Ovary (tissue), 9 donors: Measurements from ENCODE around the gene NAALADL2. TPM values are rescaled to one million over a fixed set of nuclear protein-coding genes. Genes with fewer than 3 reads are reported as not detected.

Source experiments
- DNase-seq, 5 donors: peaks; one replicate each; pipeline ENCODE4 v3.0.0-alpha.2; 2019 to 2020
- H3K27ac ChIP-seq, 2 donors: fragments of 200-600 bp; one replicate each; pipeline versions ENCODE4 v1.5.1 to v1.8.0; 2019 to 2022
- H3K27me3 ChIP-seq: fragments of 200-600 bp; one replicate; pipeline ENCODE4 v1.8.0; 2022
- H3K36me3 ChIP-seq: fragments of 200-600 bp; sonication (generic); one replicate; pipeline ENCODE4 v1.5.1; 2019
- H3K4me1 ChIP-seq: one replicate; pipeline ENCODE4 v1.8.1; 2013; ENCODE audit warnings: mild to moderate bottlenecking, moderate library complexity; ENCODE audit not compliant: insufficient read depth
- H3K4me3 ChIP-seq: fragments of 200-600 bp; sonication (generic); one replicate; pipeline ENCODE4 v1.5.1; 2017
- H3K9me3 ChIP-seq, 2 donors: fragments of 200-600 bp in 1 of 2; sonication (generic) in 1 of 2; one replicate each; pipeline versions ENCODE4 v1.5.1 to v1.8.1; 2013 to 2019; ENCODE audit warnings: mild to moderate bottlenecking in 1 of 2, moderate library complexity in 1 of 2
- EP300 ChIP-seq: sonication (generic); formaldehyde crosslinking; IDR thresholded peaks from one replicate; pipeline ENCODE4 v1.6.1; 2017; ENCODE audit warnings: antibody characterized with exemption
- POLR2A ChIP-seq: fragments of 450-650 bp; IDR thresholded peaks from one replicate; pipeline ENCODE4 v1.6.1; 2017; ENCODE audit warnings: antibody characterized with exemption, mild to moderate bottlenecking, moderate library complexity
- WGBS, 3 donors: extraction: QIAGEN DNeasy Blood & Tissue Kit in 1 of 3; methylation state at CpG; one replicate each; pipeline versions ENCODE4 v1.1.5 to v1.1.7; 2013 to 2017; 5-methylcytosine and 5-hydroxymethylcytosine counted together
- intact Hi-C, 4 donors: fragments of 100-400 bp; cut with DNase I; formaldehyde crosslinking; loops; one replicate each; pipeline versions ENCODE4 v1.11.0 to v1.15.1; 2022 to 2023
- polyA plus RNA-seq, 2 donors: library from polyadenylated mRNA; stranded (reverse); fragments of 200-250 nt in 1 of 2; fragments of 350-450 nt in 1 of 2; fragmentation: Illumina TruSeq in 1 of 2; extraction: RNeasy Lipid Tissue Mini Kit (QIAGEN cat#74804) in 1 of 2; gene quantifications; one replicate each; pipeline ENCODE4 v1.2.3, GENCODE V29; 2013 to 2014
- total RNA-seq, 7 donors: library from RNA; depleted of rRNA in 2 of 7; stranded (reverse); fragments of >200 nt in 2 of 7; fragmentation: NEBNext Ultra II Directional in 3 of 7; extraction: Animal tissue kit (Norgen Biotek cat#: 25700) in 3 of 7; gene quantifications; one replicate each; pipeline versions ENCODE4 v1.1.0 to v1.2.4, GENCODE V29; 2016 to 2023
- TF ChIP-seq, protein P1 (sequence below), 3 donors: fragments of 450-650 bp in 2 of 3; fragments of 200-600 bp in 1 of 3; IDR thresholded peaks; one replicate each; pipeline versions ENCODE4 v1.5.1 to v1.8.0; 2016 to 2022; ENCODE audit warnings: antibody characterized with exemption in 3 of 3, mild to moderate bottlenecking in 1 of 3
- donor health status: DM: no; HTN: no; CAD: no; lungs with moderate emphysema.
- donor health status: DM: no; HTN: no; CAD: no.
- donor health status: Bipolar disorder and iron deficiency.
- donor health status: DM: yes; HTN: yes; CAD: no.
- donor health status: DM: no; HTN: no; CAD: no.
- donor health status: DM: yes; HTN: yes; CAD: no.

The NAALADL2 gene
- total and polyA plus RNA-seq, 9 donors: 2.3 to 29.3 (median 15.2) TPM

DNA sequence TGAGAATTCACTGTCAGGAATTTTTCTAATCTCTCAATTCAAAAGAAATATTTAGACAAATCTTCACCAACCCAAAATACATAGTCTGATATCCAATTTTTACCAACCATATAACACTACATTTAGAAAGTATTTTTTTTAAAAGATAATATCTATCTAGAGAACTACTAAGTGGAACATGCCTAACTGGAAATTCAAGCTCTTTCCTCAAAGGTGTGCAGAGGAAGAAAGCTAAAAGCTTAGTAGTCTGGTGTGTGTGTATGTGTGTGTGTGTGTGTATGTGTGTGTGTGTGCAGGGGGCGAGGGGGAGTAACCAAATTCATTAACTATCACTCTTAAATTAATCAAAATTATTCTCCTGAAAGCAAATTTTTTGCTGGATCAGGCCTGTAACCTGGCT is 797.3 kb downstream of the NAALADL2 start:
- intact Hi-C loops: no loop called here
- no peak overlapping the region for H3K4me3 ChIP-seq
- no peak for DNase-seq
- H3K4me1 ChIP-seq: no peaks in the 10 kb centered on the region
- H3K27ac ChIP-seq: no peak overlapping the region
- whole genome bisulfite sequencing, 3 donors: 97 to 100% (median 98%) methylated on average over 1 of the region's 1 CpG
- no peaks in the 10 kb centered on the region for H3K9me3 ChIP-seq
- H3K27me3 ChIP-seq: no peaks in the 10 kb centered on the region
- no peaks in the 10 kb centered on the region for H3K36me3 ChIP-seq
- no peak for TF ChIP-seq EP300
- TF ChIP-seq, protein P1, sequence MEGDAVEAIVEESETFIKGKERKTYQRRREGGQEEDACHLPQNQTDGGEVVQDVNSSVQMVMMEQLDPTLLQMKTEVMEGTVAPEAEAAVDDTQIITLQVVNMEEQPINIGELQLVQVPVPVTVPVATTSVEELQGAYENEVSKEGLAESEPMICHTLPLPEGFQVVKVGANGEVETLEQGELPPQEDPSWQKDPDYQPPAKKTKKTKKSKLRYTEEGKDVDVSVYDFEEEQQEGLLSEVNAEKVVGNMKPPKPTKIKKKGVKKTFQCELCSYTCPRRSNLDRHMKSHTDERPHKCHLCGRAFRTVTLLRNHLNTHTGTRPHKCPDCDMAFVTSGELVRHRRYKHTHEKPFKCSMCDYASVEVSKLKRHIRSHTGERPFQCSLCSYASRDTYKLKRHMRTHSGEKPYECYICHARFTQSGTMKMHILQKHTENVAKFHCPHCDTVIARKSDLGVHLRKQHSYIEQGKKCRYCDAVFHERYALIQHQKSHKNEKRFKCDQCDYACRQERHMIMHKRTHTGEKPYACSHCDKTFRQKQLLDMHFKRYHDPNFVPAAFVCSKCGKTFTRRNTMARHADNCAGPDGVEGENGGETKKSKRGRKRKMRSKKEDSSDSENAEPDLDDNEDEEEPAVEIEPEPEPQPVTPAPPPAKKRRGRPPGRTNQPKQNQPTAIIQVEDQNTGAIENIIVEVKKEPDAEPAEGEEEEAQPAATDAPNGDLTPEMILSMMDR (IDR thresholded peaks at IDR 0.05): no peak
- TF ChIP-seq POLR2A: no peak

DNA sequence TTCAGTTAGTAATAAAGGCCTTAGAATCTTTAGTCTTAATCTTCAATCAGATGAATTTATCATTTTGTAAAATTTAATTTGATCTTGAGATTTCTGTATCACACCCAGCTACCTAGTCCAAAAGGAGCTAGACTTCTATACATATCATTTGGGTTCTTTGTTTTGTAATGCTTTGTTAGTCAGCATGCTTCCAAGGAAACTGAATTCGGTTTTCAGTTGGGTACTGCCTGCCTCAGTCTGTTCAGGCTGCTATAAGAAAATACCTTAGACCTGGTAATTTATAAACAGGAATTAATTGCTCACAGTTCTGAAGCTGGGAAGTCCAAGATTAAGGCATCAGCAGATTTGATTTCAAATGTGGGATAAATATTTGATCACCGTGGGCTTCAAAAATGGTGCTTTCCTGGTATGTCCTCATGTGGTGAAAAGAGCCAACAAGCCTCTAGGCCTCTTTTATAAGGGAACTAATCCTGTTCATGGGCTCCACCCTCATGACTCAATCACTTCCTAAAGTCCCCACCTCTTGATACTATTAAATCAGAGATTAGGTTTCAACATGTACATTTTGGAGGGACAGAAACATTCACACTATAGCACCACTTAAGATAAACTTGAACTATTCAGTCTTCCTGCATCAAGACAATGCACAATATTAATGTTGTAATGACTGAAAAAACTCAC is 800.7 kb downstream of the NAALADL2 start:
- Histone ChIP-seq H3K4me1 (no peaks in the 10 kb centered on the region), H3K9me3 (no peaks in the 10 kb centered on the region), H3K4me3 (no peak overlapping the region), H3K27ac (no peak overlapping the region), H3K27me3 (no peaks in the 10 kb centered on the region), H3K36me3 (no peaks in the 10 kb centered on the region)
- TF ChIP-seq POLR2A (no peak), EP300 (no peak)
- TF ChIP-seq, protein P1 (IDR thresholded peaks at IDR 0.05): no peak
- DNase-seq: no peak
- 96 to 97% (median 96%) methylated on average over 2 of the region's 2 CpGs for WGBS, 3 donors
- intact Hi-C loops: no loop called here

DNA sequence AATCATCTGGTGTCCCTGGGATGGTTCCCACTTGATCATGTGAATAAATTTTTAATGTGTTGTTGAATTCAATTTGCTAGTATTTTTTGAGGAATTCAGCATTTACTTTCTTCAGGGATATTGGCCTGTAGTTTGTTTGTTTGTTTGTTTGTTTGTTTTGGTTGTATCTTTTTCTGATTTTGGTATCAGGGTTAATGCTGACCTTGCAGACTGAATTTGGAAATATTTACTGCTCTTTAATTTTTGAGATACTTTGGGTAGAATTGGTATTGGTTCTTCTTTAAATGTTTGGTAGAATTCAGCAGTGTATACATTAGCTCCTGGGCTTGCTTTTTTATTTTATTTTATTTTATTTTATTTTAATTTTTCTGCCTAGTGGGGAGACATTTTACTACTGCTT is 803.7 kb downstream of the NAALADL2 start:
- H3K9me3 ChIP-seq: no peaks in the 10 kb centered on the region
- TF ChIP-seq POLR2A: no peak
- TF ChIP-seq EP300: no peak
- TF ChIP-seq, protein P1 (IDR thresholded peaks at IDR 0.05): no peak
- no peak overlapping the region for H3K4me3 ChIP-seq
- no peaks in the 10 kb centered on the region for H3K36me3 ChIP-seq
- H3K27me3 ChIP-seq: no peaks in the 10 kb centered on the region
- H3K4me1 ChIP-seq: no peaks in the 10 kb centered on the region
- DNase-seq: no peak
- intact Hi-C loops: no loop called here
- no peak overlapping the region for H3K27ac ChIP-seq

DNA sequence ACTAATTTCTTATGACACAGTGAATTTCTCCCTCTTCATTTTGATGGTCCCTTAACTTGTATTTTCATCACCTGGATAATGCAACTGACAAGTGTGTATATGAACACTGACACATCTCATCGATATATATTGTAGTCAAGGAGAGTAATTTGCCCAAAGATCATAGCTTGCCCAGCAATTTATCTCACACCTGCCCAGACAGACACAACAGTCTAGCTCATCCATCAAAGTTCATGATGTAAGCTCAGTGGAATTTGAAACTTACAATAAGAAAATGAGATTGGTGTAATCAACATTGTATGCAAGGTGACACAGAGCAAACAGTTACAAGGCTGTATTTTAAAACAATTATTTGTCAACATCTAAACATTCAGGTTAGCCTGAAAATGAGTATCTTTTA is 805.8 kb downstream of the NAALADL2 start:
- Histone ChIP-seq H3K4me3 (no peak overlapping the region), H3K27ac (no peak overlapping the region), H3K36me3 (no peaks in the 10 kb centered on the region), H3K4me1 (no peaks in the 10 kb centered on the region), H3K27me3 (no peaks in the 10 kb centered on the region), H3K9me3 (no peaks in the 10 kb centered on the region)
- TF ChIP-seq EP300: no peak
- no peak for TF ChIP-seq POLR2A
- TF ChIP-seq, protein P1 (IDR thresholded peaks at IDR 0.05): no peak
- 74 to 91% (median 79%) methylated on average over 1 of the region's 1 CpG for WGBS, 3 donors
- intact Hi-C loops: no loop called here
- DNase-seq: no peak
